Colon (tissue), 2 donors: ENCODE data around the gene AADACL2.

Experiments
- FAIRE-seq: peaks from 2 replicates; lab custom pipeline; 2012; peaks lifted over from hg19 to GRCh38; lab: Jason Lieb, UNC
- donor health status: control.
- donor health status: control.

AADACL2 gene

GRCh38 chr3:151806838-151807237 lies 73.1 kb downstream of the AADACL2 start:
- no peak for FAIRE-seq
